Colon (tissue), 2 donors: ENCODE measurements around the gene NADSYN1.

Experiments
- FAIRE-seq: peaks from 2 replicates; lab custom pipeline; 2012; peaks lifted over from hg19 to GRCh38; lab: Jason Lieb, UNC
- donor health status: control.
- donor health status: control.

Gene NADSYN1

DNA sequence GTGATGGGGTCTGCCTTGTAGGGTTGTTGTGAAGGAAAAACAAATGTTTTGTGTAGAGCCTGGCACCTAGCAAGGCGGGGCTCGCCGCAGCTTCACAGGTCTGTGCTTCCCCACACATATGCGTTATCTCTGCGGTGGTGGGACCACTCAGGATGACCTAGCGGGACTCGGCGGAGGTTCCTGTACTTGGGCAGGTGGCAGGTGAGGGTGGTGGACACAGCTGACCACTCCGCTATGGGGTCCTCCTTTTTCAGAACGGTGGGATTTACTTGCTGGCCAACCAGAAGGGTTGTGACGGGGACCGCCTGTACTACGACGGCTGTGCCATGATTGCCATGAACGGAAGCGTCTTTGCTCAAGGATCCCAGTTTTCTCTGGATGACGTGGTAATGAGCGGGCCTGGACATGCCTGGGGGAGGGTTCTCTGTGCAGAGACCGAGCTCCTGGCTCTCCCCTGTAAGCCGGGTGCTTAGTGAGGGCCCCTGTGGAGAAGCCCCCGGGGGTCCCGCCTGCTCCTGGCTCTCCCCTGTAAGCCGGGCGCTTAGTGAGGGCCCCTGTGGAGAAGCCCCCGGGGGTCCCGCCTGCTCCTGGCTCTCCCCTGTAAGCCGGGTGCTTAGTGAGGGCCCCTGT is 21.3 kb downstream of the NADSYN1 start:
- no peak for FAIRE-seq

DNA sequence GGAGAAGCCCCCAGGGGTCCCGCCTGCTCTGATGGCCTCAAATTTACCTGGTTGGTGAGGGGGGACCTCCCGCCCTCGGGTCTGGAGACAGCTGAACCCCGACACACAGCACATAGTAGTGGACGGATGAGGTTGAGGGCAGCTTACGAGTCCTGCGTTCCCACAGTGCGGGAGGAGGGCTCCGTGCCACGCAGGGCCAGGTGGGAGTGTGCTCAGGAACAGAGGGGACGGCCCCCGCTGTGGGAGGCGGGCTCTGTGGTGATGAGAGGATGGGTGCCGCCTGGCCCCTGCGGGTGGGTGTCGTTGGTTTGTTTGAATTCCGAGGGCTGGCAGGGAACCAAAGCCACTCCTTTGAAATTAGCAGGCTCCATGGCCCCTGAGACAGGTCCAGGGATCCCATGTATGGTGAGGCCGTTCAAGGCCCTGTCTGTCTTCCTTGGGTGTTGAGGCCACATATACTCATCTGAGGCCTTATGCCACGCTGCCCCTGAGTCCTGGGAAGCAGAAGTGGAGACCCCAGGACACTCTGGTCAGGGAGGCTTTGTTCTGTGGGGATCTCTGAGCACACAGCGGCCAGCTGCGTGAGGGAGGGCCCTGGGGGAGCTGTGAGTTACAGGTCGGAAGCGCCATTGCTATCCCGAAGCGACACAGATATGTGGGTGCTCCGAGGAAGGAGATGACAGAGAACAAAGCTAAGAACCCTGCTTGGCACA is 21.9 kb downstream of the NADSYN1 start:
- no peak for FAIRE-seq

DNA sequence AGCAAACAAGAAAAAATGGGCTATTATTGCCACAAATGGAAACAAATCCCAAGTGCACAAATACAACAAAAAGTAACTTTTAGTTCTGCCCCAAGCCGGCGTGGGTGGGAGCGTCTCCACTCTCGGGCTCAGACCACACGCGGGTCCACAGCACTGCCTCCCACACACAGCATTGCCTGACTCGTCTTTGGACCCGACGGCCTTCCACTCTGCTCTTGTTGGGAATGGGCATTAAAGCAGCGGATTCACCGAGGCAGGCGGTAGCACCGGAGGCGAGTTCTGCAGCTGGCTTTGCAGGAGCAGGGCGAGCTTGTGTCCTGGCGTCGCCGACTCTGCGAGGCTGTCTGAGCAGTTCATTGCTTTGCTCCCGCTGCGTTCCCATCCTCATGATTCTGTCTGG is 23.0 kb downstream of the NADSYN1 start:
- no peak for FAIRE-seq

DNA sequence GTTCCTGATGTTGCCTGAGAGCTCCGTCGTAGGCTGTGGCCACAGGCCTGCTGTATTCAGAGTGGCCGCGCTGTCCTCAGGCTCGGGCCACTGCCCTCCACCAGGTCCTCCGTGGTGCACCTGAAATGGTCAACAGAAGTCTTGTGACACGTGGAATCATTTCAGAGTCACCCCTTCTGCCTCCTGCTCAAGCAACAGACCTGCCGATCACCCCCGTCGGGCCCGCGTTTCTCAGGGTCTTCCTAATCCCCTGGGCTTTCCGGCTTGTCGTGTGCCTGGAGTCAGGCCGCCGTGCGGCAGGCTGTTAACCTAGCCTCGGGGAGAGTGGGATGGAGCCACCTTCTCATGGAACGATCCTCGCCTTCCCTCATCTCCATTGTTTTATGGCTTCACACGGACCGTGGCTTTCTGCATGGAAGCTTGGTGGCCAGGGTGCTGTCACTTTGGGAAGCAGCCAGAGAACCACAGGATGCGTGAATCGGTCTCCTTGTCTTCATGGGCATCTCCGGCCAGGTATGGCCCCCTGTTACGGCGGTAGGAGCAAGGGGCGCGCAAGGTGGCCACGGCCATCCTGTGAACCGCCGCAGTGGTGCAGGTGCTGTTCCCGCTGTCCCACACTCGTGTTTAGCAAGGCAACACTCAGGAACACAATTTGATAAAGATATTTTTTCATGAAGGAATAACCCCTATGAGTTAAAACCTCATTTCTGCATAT is 24.1 kb downstream of the NADSYN1 start:
- no peak for FAIRE-seq

DNA sequence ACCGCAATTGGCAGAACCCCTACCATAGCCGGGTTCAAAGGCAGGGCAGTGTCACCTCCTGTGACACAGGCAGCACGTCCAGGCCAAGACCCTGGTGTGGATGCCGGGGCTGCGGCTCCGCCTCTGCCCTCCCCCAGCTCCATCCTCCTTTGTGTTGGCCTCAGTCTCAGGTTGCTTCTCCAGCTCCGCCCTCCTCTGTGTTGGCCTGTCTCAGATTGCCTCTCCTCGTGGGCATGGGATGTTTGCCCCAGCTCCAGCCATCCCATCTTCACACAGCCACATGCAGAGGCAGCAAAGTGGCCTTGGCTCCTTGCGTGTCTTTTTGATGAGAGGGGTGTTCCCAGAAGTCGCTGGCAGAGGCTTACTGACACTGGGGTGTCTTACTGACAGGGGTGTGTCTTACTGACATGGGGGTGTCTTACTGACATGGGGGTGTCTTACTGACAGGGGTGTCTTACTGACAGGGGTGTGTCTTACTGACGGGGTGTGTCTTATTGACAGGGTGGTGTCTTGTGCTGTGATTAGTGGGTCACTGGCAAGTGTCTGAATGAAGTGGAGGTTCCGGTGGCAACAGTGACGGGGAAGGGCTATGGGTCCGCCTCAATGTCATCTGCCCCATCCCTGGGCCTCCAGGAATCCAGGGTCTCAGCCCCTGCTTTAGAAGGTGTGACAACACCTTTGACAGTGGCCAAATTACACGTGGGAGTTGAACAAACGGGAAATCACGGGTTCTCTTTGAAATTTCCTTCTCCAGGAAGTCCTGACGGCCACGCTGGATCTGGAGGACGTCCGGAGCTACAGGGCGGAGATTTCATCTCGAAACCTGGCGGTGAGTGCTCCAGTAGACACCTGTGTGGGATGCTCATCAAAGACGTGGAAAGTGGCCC is 24.9 kb downstream of the NADSYN1 start:
- no peak for FAIRE-seq

DNA sequence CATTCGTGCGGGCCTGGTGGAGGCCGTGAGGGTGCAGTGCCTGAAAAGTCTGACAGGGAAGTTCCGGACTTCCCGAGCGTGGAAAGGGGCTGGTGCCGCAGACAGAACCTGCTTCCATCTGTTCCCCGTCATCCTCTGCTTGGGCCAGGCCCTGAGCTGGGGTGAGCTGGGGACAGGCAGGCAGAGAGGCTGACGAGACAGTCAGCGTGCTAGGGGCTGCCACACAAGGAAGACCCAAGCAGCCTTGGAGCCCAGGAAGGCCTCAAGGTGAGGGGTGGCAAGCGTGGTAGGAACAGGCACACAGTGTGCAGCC is 25.5 kb downstream of the NADSYN1 start:
- FAIRE-seq = no peak

DNA sequence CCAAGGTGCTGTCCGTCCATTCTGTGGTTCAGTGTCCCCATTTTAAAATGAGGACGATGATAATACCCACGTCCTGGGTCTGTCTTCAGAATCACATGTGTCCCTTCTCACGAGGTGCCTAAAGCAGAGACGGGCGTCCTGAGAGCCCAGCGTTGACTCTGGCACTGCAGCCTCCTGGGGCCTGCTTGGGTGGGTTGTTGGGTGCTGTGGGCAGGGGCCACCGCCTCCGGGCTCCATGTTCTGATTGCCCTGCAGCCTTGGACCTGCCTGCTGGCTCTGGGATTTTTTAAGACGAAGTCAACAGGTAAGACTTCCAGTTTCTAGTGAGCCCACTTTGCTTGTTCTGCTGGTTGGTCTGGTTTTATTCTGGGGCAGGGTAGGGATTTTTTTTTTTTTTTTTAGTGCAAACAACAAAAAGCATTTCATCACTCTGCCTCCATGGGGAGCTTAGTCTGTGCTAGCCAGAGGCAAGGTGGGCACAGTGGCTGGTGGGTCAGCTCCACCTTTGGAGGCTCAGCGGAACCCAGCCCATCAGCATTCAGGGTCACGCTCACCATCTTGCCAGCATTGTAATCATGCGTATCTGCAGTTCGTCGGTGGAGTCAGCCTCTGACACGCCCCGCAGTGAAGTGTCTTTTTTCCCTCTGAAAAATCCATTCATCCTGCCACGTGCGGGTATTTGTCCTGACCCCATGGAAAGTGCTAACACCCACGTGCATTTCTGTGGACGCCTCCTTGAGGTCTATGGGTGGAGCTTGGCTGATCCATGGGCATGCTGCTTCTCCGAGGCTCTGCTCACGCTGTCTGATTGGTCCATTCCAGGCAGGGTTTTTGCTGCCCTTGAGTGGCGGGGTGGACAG is 28.3 kb downstream of the NADSYN1 start:
- no peak for FAIRE-seq

DNA sequence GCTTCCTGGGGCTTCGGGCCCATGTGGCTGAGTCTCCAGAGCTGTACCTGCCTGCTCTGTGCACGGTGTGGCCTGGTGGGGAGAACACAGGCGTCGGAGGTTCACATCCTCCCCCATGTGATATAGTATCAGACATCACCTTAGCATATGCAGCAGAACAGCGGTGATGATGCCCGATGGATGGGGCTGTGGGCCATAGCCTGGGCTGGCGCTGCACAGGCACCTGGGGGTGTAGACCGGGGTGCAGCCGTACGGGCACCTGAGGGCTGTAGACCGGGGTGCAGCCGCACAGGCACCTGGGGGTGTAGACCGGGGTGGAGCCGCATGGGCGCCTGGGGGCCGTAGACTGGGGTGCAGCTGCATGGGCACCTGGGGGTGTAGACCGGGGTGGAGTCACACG is 29.2 kb downstream of the NADSYN1 start:
- FAIRE-seq = no peak

DNA sequence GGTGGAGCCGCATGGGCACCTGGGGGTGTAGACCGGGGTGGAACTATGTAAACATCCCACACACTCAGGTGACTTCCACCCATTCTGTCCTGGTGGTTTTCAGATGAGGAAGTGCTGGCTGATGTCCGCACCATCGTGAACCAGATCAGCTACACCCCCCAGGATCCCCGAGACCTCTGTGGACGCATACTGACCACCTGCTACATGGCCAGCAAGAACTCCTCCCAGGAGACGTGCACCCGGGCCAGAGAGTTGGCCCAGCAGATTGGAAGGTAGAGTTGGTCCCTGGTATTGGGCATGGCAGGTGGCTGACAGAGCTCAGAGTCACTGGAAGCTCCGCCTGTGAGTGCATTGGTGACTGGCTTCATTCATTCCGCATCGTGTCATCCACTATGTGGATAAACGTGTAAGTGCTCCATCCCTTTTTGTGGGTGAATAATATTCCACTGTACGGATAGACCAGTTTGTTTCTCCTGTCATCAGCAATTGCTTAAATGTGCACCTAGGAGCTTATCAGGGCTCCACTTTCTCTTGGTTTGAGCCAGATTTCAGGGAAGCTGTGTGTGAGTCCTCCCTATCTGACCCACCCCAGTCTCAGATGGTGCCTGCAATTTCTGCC is 29.9 kb downstream of the NADSYN1 start:
- no peak for FAIRE-seq

DNA sequence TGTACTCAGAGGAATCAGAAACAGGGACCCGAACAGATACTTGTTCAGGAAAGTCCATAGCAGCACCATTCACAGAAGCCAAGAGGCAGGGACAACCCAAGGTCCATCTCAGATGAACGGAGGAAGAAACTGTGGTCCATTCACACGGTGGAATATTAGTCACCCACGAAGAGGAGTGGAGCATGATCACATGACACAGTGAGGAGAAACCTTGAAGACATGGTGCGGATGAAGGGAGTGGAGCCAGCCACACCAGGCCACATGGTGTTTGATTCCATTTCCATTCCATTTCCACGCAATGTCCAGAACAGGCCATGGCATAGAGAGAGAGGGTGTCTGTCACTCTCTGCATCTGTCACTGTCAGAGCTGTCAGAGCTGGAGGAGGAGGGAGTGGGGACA is 30.7 kb downstream of the NADSYN1 start:
- no peak for FAIRE-seq

DNA sequence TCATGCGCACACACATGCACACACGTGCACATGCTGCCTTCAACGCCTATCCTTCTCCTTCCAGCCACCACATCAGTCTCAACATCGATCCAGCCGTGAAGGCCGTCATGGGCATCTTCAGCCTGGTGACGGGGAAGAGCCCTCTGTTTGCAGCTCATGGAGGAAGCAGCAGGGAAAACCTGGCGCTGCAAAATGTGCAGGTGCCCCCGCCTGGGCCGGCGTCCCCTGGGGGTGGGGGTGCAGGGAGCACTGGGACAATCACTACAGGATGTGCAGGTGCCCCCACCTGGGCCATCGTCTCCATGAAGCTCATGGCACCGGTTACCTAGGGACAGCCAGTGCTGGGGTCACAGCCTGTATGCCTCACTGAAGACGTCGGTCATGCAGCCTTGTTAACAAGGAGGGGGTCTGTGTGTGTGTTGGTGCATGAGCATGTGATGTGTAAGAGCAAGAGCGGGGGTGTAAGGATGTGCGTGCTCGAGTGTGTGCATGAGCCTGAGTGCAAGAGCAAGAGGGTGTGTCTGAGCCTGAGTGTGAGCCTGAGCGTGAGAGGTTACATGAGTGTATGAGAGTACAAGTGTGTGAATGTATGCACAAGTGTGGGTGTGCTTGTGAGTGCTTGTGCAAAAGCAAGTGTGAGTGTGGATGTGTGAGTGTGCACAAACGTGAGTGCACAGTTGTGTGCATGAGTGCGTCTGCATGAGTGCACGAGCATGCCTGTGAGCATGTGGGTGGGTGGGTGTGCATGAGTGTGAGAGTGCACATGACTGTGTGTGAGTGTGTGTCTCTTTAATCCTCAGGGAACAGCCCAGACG is 31.5 kb downstream of the NADSYN1 start:
- no peak for FAIRE-seq

DNA sequence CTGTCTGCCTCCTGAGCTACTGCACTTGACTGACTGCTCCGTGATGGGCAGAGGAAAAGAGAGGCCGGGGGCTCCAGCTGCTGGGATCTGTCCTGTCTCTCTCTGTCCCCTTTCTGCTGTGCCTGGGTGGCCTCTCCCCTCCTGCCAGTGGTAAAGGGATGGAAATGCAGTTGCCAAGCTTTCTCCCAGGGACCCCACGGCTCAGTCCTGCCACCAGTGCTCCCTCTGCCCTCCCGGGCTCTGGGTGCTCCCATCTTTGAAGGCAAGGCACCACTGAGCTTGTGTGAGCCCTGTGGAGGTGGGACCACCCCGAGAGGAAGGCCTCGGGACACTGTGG is 32.0 kb downstream of the NADSYN1 start:
- no peak for FAIRE-seq

DNA sequence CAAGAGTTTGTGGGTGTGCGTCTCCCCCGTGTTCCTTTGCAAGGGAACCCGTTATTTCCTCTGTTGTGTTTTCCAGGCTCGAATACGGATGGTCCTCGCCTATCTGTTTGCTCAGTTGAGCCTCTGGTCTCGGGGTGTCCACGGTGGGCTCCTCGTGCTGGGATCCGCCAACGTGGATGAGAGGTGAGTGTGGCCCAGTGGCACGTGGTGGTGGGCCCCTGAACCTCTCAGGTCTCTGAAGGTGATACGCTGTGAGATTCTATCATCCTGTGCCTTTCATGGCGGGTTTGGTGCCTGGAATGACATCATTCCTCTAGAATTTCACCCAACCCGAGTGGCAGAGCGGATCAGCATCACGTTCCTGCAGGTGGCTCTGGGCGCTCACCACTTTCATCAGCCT is 32.5 kb downstream of the NADSYN1 start:
- FAIRE-seq = no peak

DNA sequence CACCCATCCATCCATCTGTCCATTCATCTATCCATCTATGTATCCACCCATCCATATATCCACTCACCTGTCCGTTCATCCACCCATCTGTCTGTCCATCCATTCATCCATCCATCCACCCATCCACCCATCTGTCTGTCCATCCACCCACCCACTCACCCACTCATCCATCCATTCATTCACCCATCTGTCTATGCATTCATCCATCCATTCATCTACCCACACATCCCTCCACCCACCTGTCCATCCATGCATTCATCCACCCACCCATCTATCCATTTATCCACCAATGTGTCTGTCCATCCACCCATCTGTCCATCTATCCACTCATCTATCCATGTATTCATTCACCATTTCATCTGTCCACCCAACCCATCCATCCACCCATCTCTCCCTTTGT is 33.3 kb downstream of the NADSYN1 start:
- FAIRE-seq = no peak

DNA sequence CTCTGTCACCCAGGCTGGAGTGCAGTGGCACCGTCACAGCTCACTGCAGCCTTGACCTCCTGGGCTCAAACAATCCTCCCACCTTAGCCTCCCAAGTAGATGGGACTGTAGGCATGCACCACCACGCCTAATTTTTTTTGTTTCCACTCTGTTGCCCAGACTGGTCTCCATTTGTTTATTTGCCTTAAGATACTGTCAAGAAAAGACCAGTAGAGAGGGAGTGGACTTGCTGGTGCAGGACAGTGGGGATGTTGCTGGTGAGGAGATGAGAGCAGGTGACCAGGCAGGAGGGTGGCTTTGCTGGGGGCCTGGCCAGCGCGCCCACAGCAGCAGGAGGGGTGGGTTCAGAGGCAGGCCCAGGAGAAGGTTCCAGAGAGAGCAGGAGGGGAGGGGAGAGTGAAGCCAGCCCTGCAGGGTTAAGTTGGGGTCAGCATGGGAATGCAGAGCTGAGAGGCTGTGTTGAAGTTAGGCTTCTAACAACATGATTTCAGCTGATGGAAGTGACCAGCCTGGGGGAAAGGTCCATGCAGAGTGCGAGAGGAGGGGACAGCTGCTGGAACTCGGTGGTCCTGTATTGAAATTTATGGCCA is 35.8 kb downstream of the NADSYN1 start:
- FAIRE-seq = no peak

DNA sequence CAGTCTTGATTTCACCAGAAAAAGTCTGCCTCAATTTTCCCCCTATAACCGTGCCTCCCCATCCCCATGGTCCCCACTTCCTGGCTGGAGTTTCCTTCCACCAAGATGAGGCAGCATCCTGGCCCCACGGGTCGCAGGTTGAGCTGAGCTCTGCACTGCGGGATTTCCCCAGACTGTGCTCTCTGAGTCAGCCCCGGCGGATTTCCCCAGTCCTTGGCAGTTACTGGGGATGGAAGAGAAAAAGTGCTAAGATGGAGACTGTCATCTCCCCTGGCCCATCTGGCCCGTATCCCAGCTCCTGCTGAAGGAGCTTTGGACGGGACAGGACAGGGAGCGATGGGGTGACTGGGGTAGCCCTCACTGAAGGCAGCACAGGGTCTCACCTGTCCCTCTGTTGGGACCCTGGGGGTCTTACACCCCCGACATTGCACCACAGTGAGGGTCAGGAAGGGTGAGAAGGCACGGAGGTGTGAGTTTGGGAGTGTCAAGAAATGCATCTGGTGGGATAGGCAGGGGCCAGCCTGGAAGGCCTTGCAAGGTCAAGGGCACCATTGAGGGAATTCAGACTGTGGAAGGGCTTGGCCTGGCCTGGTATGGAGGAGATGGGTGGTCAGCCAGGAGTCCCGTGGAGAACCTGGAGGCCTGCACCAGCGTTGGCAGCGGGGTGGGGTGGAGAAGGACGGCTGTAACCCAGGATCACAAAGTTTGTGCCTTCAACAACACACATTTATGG is 36.5 kb downstream of the NADSYN1 start:
- no peak for FAIRE-seq

DNA sequence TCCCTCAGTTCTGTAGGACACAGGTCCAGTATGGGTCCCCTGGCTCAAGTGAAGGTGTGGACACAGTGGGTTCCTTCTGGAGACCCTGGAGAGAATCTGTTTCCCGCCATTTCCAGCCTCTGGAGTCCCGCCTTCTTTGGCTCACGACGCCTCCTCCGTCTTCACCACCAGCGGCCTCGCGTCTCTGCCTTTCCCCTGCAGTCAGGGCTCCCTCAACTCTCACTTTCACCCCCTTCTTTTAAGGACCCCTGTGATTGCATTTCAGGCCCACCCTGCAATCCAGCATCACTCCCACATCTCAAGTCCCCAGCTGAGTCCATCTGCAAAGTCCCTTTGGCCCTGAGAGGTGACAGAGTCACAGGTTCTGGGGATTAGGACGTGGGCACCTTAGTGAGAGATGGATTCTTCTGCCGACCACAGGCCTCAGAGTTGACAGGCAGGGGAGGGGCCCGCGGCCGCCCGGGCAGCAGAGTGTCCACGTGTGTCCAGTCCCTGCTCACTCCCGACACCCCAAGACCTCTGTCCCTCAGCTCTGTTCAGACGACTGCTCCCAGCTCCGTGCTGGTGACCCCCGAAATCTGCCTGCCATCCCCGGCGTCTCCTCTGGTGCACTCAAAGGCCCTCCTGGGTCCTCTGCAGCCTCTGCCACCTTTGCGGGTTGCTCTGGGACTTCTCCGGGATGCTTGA is 37.2 kb downstream of the NADSYN1 start:
- FAIRE-seq = no peak

DNA sequence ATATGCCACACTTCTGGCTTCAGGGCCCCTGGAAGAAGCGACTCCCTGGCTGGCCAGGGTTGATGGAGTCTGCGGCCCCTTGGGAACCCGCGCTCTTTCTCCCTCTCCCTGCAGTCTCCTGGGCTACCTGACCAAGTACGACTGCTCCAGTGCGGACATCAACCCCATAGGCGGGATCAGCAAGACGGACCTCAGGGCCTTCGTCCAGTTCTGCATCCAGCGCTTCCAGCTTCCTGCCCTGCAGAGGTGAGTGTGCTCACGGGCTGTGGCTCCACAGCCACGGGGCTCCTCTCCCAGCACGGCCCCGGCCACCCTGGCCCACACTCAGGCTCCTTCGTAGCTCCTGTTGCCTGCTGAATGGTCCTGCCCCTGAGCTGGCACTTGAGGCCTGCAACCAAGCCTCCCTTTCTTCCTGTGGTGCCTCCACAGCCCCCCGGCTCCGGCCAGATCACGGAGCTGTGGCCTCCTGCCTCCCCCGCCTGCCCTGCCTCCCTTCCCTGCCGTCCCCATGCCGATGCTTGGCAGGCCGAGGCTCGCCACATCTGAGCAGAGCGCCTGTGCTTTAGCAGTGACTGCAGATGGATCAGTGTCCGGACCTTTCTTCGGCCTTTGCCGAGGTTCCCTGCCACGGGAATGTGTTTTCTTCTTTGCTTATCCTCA is 37.9 kb downstream of the NADSYN1 start:
- FAIRE-seq = no peak
